ENCODE data around the gene AOC2. TPM values are rescaled to one million over a fixed set of nuclear protein-coding genes. Genes with fewer than 3 reads are reported as not detected.
"Not testable (repeated sequence)": the region's sequence is repeated elsewhere in the genome, so short reads cannot be mapped to it uniquely, and the experiment has no call there.

The AOC2 gene
- polyA plus RNA-seq, 2 of the 4 experiments (the other 2 are of a cell fraction) = 1.7 to 2.7 TPM

GRCh38 chr17:42855048-42855596 lies 10.7 kb downstream of the AOC2 start:
- Histone ChIP-seq H3K4me3 (no peak overlapping the region), H3K4me1 (no peaks in the 10 kb centered on the region), H3K9me3 (no peaks in the 10 kb centered on the region), H3K4me2 (no peak overlapping the region), H3K27ac (no peak overlapping the region)
- ChIA-PET POLR2A (no interaction called here), CTCF (interaction anchor here (0.6 to 20.4 kb wide), 12 partner anchors 10 to 277 kb away, joined by 3 to 372 read pairs (median 4); partner anchors contain the start of genes AOC2, BECN1, PSME3 and RPL27)
- 73% methylated on average over 8 of the region's 8 CpGs for WGBS (ENCODE audit: missing lambda C conversion rate)
- FAIRE-seq = no peak
- ATAC-seq = no peak
- TF ChIP-seq USF2 (IDR thresholded peaks at IDR 0.05) (no peak), NFE2L2 (conservative IDR thresholded peaks at IDR 0.05; ENCODE audit: low read length) (no peak), CHD2 (IDR thresholded peaks at IDR 0.05; ENCODE audit: low read length, partially characterized antibody) (no peak), REST (IDR thresholded peaks at IDR 0.05) (no peak), E2F6 (IDR thresholded peaks at IDR 0.05; ENCODE audit: borderline replicate concordance, low read depth) (no peak), RCOR1 (IDR thresholded peaks at IDR 0.05; ENCODE audit: low read depth, low read length) (no peak), MAX (IDR thresholded peaks at IDR 0.05) (no peak)
- DNase-seq (ENCODE audit: low read depth in 1 of 2, low spot score in 1 of 2) = no peak

- CTCF ChIA-PET = interaction anchor here (1.0 to 20.4 kb wide), 8 partner anchors 12 to 278 kb away, joined by 3 to 372 read pairs (median 8); partner anchors contain the start of genes AOC2, BECN1, PSME3 and RPL27
- H3K4me2 ChIP-seq; POLR2A ChIA-PET; DNase-seq (ENCODE audit: low read depth in 1 of 2, low spot score in 1 of 2); H3K27ac ChIP-seq; ATAC-seq; H3K4me3 ChIP-seq; H3K9me3 ChIP-seq; FAIRE-seq; H3K4me1 ChIP-seq: not testable (repeated sequence)
- 80% methylated on average over 8 of the region's 8 CpGs for WGBS (ENCODE audit: missing lambda C conversion rate)
Observed at GRCh38 chr17:42856093-42856492, 11.7 kb downstream of the AOC2 start.

GRCh38 chr17:42856516-42856915 lies 12.1 kb downstream of the AOC2 start:
- H3K27ac ChIP-seq; POLR2A ChIA-PET; FAIRE-seq; H3K4me3 ChIP-seq; H3K4me2 ChIP-seq; ATAC-seq; H3K4me1 ChIP-seq; DNase-seq (ENCODE audit: low read depth in 1 of 2, low spot score in 1 of 2); H3K9me3 ChIP-seq: not testable (repeated sequence)
- CTCF ChIA-PET = interaction anchor here (0.9 to 20.4 kb wide), 9 partner anchors 8 to 141 kb away, joined by 3 to 372 read pairs (median 4); partner anchors contain the start of genes AOC2, PSME3 and RPL27
- 81% methylated on average over 6 of the region's 8 CpGs for WGBS (ENCODE audit: missing lambda C conversion rate)

- ChIA-PET CTCF (interaction anchor here (0.9 to 13.4 kb wide), 7 partner anchors 9 to 138 kb away, joined by 3 to 89 read pairs (median 3); partner anchors contain the start of gene AOC2), POLR2A (no interaction called here)
- peaks cover 3% of the 10 kb centered on the region; the same call in 2 of the 3 replicates for H3K9me3 ChIP-seq
- no peaks in the 10 kb centered on the region for H3K4me1 ChIP-seq
- WGBS (ENCODE audit: missing lambda C conversion rate) = 100% methylated on average over 1 of the region's 1 CpG
- H3K4me3 ChIP-seq = no peak overlapping the region
- no peak for FAIRE-seq
- H3K4me2 ChIP-seq = no peak overlapping the region
- ATAC-seq = no peak
- no peak overlapping the region for H3K27ac ChIP-seq
- DNase-seq (ENCODE audit: low read depth in 1 of 2, low spot score in 1 of 2) = no peak
- TF ChIP-seq SREBF2 (IDR thresholded peaks at IDR 0.05) = no peak
- no peak for TF ChIP-seq BHLHE40 (IDR thresholded peaks at IDR 0.05; ENCODE audit: low read depth, low read length)
- no peak for TF ChIP-seq USF2 (IDR thresholded peaks at IDR 0.05)
- TF ChIP-seq CHD4 (IDR thresholded peaks at IDR 0.05; ENCODE audit: borderline replicate concordance) = no peak
- no peak for TF ChIP-seq RCOR1 (IDR thresholded peaks at IDR 0.05; ENCODE audit: low read depth, low read length)
- TF ChIP-seq ZSCAN20 (CRISPR knock-in tag; IDR thresholded peaks at IDR 0.05) = no peak
- no peak for TF ChIP-seq ATOH8 (CRISPR knock-in tag; IDR thresholded peaks at IDR 0.05; ENCODE audit: low read depth)
- no peak for TF ChIP-seq ESRRA (IDR thresholded peaks at IDR 0.05; ENCODE audit: borderline replicate concordance, low read length)
- TF ChIP-seq REST (IDR thresholded peaks at IDR 0.05) = no peak
- no peak for TF ChIP-seq MAX (IDR thresholded peaks at IDR 0.05)
- TF ChIP-seq EHF (CRISPR knock-in tag; IDR thresholded peaks at IDR 0.05) = no peak
- TF ChIP-seq NFE2L2 (conservative IDR thresholded peaks at IDR 0.05; ENCODE audit: low read length) = no peak
- TF ChIP-seq MYC (IDR thresholded peaks at IDR 0.05; ENCODE audit: borderline replicate concordance, low read length) = no peak
Observed at GRCh38 chr17:42857389-42857788, 13.0 kb downstream of the AOC2 start.
